Right cardiac atrium (tissue), 5 donors: ENCODE results near the gene CEP128. TPM values are rescaled to one million over a fixed set of nuclear protein-coding genes. Genes with fewer than 3 reads are reported as not detected.

Source experiments
- ATAC-seq, 2 donors: fragments of 200-7000 bp; cut with Tn5 transposase; one replicate each; pipeline versions ENCODE4 v1.8.0 to v1.9.1; 2020; ENCODE audit warnings: moderate library complexity in 2 of 2, mild to moderate bottlenecking in 1 of 2
- DNase-seq, 3 donors: peaks; one replicate each; pipeline ENCODE4 v3.0.0-alpha.2; 2020
- H3K27ac ChIP-seq: one replicate; pipeline ENCODE4 v1.5.1; 2013; ENCODE audit warnings: mild to moderate bottlenecking, low read length, control low read depth, moderate library complexity
- H3K27me3 ChIP-seq: one replicate; pipeline ENCODE4 v1.6.1; 2013; ENCODE audit not compliant: control insufficient read depth, insufficient read depth
- H3K4me1 ChIP-seq: one replicate; pipeline ENCODE4 v1.6.1; 2013; ENCODE audit warnings: low read length; ENCODE audit not compliant: control insufficient read depth, insufficient read depth
- H3K4me3 ChIP-seq: one replicate; pipeline ENCODE4 v1.5.1; 2013; ENCODE audit warnings: low read length, control low read depth
- H3K9me3 ChIP-seq: one replicate; pipeline ENCODE4 v1.6.1; 2013; ENCODE audit warnings: low read length; ENCODE audit not compliant: control insufficient read depth
- WGBS: extraction: QIAGEN DNeasy Blood & Tissue Kit; methylation state at CpG from one replicate; pipeline ENCODE4 v1.1.7; 2013; 5-methylcytosine and 5-hydroxymethylcytosine counted together
- intact Hi-C, 4 donors: fragments of 100-400 bp; cut with DNase I; formaldehyde crosslinking; loops; one replicate each; pipeline versions ENCODE4 v1.11.0 to v1.14.0; 2022 to 2023
- polyA plus RNA-seq: library from polyadenylated mRNA; stranded (reverse); fragments of 200-250 nt; gene quantifications from one replicate; pipeline ENCODE4 v1.2.3, GENCODE V29; 2013
- total RNA-seq, 4 donors: library from RNA; stranded (reverse); fragmentation: NEBNext Ultra II Directional; extraction: Animal tissue kit (Norgen Biotek cat#: 25700); gene quantifications; one replicate each; pipeline ENCODE4 v1.2.1, GENCODE V29; 2021
- donor health status: healthy with polysubstance abuse.
- donor health status: DM: no; HTN: yes; CAD: no.
- donor health status: DM: no; HTN: no; CAD: no.
- donor health status: DM: no; HTN: yes; CAD: no; lungs with severe emphysema.
- donor health status: DM: yes; HTN: yes; CAD: no.

The CEP128 gene
- total and polyA plus RNA-seq, 5 donors = 1.2 to 9.2 (median 5.6) TPM

- intact Hi-C loops = no loop called here
- Histone ChIP-seq H3K27ac (no peak overlapping the region), H3K4me1 (no peaks in the 10 kb centered on the region), H3K4me3 (no peak overlapping the region), H3K27me3 (no peaks in the 10 kb centered on the region), H3K9me3 (no peaks in the 10 kb centered on the region)
- WGBS = 83% methylated on average over 10 of the region's 10 CpGs
- no peak for ATAC-seq
- no peak for DNase-seq
These were observed 303.6 kb downstream of the CEP128 start for GRCh38 chr14:80637756-80638619.

DNA sequence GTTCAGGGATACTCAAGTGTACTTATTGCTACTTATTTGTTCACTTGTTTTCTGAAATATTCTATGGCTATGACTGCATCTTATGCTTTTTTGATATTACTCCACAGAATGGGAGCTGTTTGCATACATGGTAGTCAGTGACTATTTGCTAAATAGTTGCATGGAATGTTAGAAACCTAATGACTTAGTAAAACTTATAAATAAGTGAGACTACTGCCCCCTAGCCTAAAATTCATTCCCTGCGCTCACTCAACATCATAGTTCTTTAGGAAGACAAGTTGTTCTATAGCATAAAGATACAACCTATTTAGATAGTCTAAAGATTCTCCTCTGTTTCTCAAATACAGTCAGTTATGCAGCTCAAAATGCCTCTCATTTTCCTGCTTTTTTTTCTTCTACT, 305.5 kb downstream of the CEP128 start:
- ATAC-seq (no peak), DNase-seq (no peak)
- no peaks in the 10 kb centered on the region for H3K4me1 ChIP-seq
- H3K27me3 ChIP-seq = no peaks in the 10 kb centered on the region
- intact Hi-C loops = no loop called here
- H3K27ac ChIP-seq = no peak overlapping the region
- 97% methylated on average over 1 of the region's 1 CpG for WGBS
- H3K9me3 ChIP-seq = no peaks in the 10 kb centered on the region
- H3K4me3 ChIP-seq = no peak overlapping the region

DNA sequence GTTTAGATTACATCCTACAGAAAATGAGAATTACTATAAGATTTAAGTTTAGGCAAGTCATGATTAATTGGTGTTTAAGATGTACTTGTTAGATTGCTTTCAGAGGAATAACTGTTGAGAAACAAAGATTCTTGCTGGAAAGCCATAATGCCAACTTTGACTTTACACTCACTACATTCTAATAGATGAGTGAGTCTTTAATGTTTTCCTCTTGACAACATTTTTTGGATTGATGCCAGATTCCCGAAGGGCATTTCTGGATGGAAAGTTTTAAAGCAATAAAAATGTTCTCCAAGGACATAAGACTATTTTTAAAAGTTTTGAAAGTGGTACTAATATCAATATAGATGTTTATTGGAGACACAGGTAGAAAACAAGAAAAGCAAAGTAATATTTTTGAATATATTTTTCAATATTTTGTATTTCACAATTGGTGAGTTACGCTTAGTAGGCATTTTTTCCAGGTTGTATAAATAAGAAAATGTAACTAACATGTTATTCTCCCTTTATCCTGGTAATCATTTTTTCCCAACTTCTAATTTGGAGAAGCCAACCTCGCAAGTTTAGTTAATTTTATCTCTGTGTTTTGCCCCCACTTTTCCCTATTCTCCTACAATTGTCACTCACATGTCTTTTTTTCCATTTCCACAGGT, 307.3 kb downstream of the CEP128 start:
- WGBS = 76% methylated on average over 3 of the region's 3 CpGs
- no peak for DNase-seq
- intact Hi-C loops = no loop called here
- Histone ChIP-seq H3K9me3 (no peaks in the 10 kb centered on the region), H3K27ac (no peak overlapping the region), H3K4me3 (no peak overlapping the region), H3K4me1 (no peaks in the 10 kb centered on the region), H3K27me3 (no peaks in the 10 kb centered on the region)
- ATAC-seq = no peak

DNA sequence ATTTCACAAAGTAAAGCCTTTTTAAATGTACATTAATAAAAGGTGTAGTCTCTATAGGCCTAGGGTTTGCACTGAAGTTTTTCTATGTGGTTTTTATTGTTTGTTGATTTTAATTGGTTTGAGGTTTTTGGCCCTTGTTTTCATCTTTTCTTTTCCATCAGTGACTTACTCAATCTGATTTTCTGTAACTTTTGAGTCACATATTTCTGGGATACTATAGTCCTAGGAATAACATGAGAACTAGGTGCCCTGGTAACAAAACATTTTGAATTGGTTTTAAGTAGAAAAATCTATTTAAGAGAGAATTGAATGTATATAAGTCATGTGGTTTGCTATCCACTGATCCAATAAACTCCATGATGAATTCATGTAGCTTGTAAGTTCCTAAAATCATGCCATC, 311.9 kb downstream of the CEP128 start:
- H3K27me3 ChIP-seq = no peaks in the 10 kb centered on the region
- no peaks in the 10 kb centered on the region for H3K9me3 ChIP-seq
- intact Hi-C loops = no loop called here
- no peak for DNase-seq
- no peak overlapping the region for H3K27ac ChIP-seq
- H3K4me3 ChIP-seq = no peak overlapping the region
- H3K4me1 ChIP-seq = no peaks in the 10 kb centered on the region
- ATAC-seq = no peak

- Histone ChIP-seq H3K4me3 (no peak overlapping the region), H3K27ac (no peak overlapping the region), H3K9me3 (no peaks in the 10 kb centered on the region), H3K27me3 (no peaks in the 10 kb centered on the region), H3K4me1 (no peaks in the 10 kb centered on the region)
- intact Hi-C loops = no loop called here
- no peak for ATAC-seq
- DNase-seq = no peak
- WGBS = 86% methylated on average over 6 of the region's 6 CpGs
These were observed 313.0 kb downstream of the CEP128 start for GRCh38 chr14:80628547-80628946.

DNA sequence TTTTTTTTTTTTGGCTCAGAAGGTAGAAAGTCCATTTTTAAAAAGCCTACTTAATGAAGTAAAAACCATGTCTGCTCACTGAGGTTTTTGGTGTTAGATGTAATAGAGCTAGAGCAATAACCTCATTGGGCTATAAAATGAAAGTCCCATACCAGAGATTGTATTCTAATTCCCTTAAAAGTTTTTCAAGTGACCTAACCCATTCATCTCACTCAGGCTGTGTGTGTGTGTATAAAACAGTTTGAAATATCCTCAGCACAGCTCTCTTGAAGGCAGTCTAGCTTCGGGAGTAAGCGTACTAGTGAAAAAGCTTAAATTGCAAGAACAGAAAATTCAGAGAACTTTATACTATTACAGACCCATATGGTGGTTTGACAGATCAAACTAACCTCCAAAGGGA, 313.8 kb downstream of the CEP128 start:
- Histone ChIP-seq H3K9me3 (no peaks in the 10 kb centered on the region), H3K4me3 (no peak overlapping the region), H3K27ac (no peak overlapping the region), H3K4me1 (no peaks in the 10 kb centered on the region), H3K27me3 (no peaks in the 10 kb centered on the region)
- no peak for ATAC-seq
- no peak for DNase-seq
- 88% methylated on average over 2 of the region's 2 CpGs for WGBS
- intact Hi-C loops = no loop called here

- intact Hi-C loops = no loop called here
- ATAC-seq = no peak
- DNase-seq = no peak
- H3K27ac ChIP-seq = no peak overlapping the region
- no peaks in the 10 kb centered on the region for H3K9me3 ChIP-seq
- no peaks in the 10 kb centered on the region for H3K4me1 ChIP-seq
- H3K27me3 ChIP-seq = no peaks in the 10 kb centered on the region
- WGBS = 82% methylated on average over 1 of the region's 1 CpG
- H3K4me3 ChIP-seq = no peak overlapping the region
These were observed 317.0 kb downstream of the CEP128 start for GRCh38 chr14:80624581-80624980.

DNA sequence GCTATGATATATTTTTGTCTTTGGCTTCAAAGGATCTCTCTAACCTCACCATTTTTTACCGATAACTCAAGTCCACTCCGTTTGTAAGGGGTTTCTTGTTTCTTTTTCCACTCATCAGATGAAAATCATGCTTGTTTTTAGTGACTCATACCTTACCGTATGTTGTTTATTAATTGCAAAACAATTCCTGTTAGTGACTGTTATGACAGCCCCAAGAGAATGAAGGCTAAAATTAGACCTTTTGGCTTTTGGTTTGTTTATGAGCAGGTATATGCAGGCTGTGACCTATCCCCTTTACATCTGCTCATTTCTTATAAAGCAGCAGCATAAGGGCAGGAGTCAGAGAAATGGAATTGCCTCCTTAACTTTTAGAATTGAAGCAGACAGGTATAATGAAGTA, 319.8 kb downstream of the CEP128 start:
- H3K4me1 ChIP-seq = no peaks in the 10 kb centered on the region
- H3K27me3 ChIP-seq = no peaks in the 10 kb centered on the region
- DNase-seq = no peak
- H3K4me3 ChIP-seq = no peak overlapping the region
- H3K27ac ChIP-seq = no peak overlapping the region
- H3K9me3 ChIP-seq = no peaks in the 10 kb centered on the region
- intact Hi-C loops = no loop called here
- 71% methylated on average over 3 of the region's 3 CpGs for WGBS
- no peak for ATAC-seq

- no peak overlapping the region for H3K27ac ChIP-seq
- intact Hi-C loops = no loop called here
- H3K4me3 ChIP-seq = no peak overlapping the region
- H3K9me3 ChIP-seq = no peaks in the 10 kb centered on the region
- DNase-seq (no peak), ATAC-seq (no peak)
- H3K27me3 ChIP-seq = no peaks in the 10 kb centered on the region
- whole genome bisulfite sequencing = 91% methylated on average over 1 of the region's 1 CpG
- H3K4me1 ChIP-seq = no peaks in the 10 kb centered on the region
These were observed 321.1 kb downstream of the CEP128 start for GRCh38 chr14:80620434-80620833.

- no peak overlapping the region for H3K27ac ChIP-seq
- WGBS = 96% methylated on average over 4 of the region's 4 CpGs
- ATAC-seq = no peak
- no peaks in the 10 kb centered on the region for H3K4me1 ChIP-seq
- DNase-seq = no peak
- H3K4me3 ChIP-seq = no peak overlapping the region
- H3K27me3 ChIP-seq = no peaks in the 10 kb centered on the region
- intact Hi-C loops = no loop called here
- no peaks in the 10 kb centered on the region for H3K9me3 ChIP-seq
These were observed 322.7 kb downstream of the CEP128 start for GRCh38 chr14:80618751-80619329.

GRCh38 chr14:80615831-80616230, 325.7 kb downstream of the CEP128 start:
- no peaks in the 10 kb centered on the region for H3K4me1 ChIP-seq
- H3K27ac ChIP-seq = no peak overlapping the region
- DNase-seq = no peak
- no peaks in the 10 kb centered on the region for H3K9me3 ChIP-seq
- H3K27me3 ChIP-seq = no peaks in the 10 kb centered on the region
- WGBS = 91% methylated on average over 4 of the region's 4 CpGs
- intact Hi-C loops = no loop called here
- no peak overlapping the region for H3K4me3 ChIP-seq
- ATAC-seq = no peak
